ENCODE measurements around the gene GALNS.

Gene GALNS

GRCh38 chr16:88856122-88856827 lies 472 bp downstream of the GALNS start:
- no peak for DNase-seq (ENCODE audit: low read depth in 2 of 2)

- DNase-seq (ENCODE audit: low read depth in 2 of 2) = no peak
Observed at GRCh38 chr16:88855736-88856121, 1.0 kb downstream of the GALNS start.

DNA sequence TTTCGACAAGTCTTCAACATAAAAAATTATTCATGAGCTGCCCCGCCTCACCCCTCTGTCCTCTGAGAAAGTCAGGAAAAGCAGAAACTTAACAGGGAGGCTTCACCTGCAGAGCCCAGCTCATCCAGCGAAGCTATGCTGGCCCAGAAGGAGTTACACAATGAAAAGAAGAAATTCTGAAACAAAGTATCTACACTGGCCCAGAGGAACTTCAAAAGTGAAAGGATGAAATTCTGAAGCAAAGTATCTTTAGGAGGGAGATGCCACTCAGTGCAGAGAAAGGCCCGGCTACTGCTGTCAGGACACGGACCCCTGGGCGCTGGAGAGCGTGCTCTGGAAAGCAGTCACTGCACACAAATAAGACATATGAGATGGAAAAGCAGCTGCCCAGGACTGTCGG lies 1.6 kb downstream of the GALNS start:
- DNase-seq (ENCODE audit: low read depth in 2 of 2) = no peak

DNA sequence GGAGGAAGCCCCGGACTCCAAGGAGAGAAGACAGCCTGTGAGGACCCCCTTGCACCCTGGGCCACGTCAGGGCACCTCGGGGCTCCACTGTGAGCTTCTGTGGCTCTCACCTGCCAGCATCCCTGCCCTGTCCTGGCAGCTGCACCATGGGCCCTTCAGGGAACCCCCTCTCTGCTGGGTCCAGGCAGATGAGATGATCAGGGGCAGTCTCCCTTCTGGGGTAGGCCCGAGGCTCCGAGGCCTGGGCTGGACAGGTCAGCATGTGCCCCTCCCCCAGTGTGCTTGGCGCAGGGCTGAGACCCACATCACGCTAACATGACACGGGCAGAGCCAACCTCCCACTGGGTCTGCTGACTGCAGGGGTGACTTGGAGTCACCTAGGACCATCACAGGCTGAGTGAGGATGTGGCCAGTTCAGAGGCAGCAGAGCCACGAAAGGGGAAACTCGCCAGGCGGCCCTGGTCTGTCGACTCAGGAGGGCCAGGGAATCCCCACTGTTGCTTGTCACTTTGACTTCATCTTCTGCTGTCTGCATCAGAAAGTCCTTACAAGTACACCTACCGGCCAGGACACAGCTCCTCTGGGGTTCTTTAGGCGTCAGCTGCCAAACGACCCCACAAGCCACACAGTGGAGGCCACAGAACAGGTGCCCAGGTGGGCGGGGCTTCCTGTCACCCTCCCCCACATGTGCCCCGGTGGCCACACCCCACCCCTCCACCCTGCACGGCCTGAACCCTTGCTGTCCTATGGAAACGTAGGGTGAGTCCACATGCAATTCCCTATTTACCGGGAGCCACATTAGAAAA lies 2.2 kb downstream of the GALNS start:
- no peak for DNase-seq (ENCODE audit: low read depth in 2 of 2)

DNA sequence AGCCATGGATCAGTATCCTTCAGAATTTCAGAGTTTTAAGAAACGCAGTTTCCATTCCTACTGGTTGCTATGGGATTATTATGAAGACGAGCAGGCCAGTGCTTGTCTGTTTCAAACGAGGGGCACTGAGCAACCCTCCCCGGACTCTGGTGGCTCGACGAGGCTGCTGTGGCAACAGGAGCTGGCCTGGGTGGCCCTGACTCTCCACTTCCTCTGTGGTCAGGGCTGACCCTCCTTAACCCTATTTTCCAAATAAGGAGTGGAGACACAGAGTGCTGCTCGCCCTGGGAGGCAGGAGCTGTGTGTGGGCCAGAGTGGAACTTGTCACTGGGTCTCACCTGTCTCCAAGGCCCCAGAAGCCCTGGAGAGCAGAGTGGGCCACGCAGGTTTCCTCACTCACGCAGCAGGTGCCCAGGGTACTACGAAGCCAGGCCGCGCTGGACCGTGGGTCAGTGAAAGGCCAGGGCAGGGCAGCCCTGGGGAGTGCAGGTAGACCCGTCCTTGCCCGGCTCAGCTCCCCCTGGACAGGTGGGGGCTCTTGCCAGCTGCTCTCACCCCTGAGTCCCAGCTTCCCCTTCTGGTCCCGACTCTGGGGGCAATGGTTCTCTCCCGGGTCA lies 3.3 kb downstream of the GALNS start:
- no peak for DNase-seq (ENCODE audit: low read depth in 2 of 2)

- no peak for DNase-seq (ENCODE audit: low read depth in 2 of 2)
Observed at GRCh38 chr16:88851616-88852015, 5.1 kb downstream of the GALNS start.

GRCh38 chr16:88850531-88851199 lies 6.1 kb downstream of the GALNS start:
- DNase-seq (ENCODE audit: low read depth in 2 of 2) = no peak

DNA sequence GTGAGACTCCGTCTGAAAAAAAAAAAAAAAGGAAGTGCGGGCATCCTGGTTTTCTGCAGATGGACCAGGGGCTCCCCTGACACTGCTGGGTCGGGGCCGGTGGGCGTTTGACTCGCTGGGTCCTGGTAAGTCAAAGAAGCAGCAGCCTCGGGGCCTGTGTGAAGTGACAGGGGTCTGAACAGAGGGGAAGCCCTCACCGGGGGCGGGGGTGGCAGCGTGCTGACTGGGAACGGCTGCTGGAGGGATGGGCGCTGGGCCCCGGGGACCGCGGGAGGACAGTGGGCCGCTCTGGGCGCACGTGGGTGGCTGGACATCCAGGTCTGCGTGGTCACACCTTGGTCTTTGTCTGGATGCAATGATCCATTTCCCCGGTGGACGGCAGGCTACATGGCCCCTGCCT lies 8.2 kb downstream of the GALNS start:
- no peak for DNase-seq (ENCODE audit: low read depth in 2 of 2)

DNA sequence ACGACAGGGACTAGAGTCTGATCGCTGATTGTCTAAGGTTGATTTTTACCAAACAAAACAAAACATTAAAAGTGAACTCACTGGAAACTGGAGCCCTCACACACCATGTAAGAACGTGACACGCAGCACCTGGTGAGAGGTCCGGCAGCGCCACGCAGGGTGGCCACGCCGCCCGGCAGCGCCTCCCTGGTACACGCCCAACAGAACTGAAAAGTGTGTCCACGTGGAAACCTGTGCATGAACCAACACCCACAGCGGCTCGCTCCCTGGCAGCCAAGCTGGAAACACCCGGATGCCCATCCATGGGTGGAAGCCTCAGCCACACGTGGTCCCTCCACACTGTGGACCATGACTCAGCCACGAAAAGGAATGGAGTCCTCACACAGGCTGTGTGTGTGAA lies 9.1 kb downstream of the GALNS start:
- no peak for DNase-seq (ENCODE audit: low read depth in 2 of 2)

DNA sequence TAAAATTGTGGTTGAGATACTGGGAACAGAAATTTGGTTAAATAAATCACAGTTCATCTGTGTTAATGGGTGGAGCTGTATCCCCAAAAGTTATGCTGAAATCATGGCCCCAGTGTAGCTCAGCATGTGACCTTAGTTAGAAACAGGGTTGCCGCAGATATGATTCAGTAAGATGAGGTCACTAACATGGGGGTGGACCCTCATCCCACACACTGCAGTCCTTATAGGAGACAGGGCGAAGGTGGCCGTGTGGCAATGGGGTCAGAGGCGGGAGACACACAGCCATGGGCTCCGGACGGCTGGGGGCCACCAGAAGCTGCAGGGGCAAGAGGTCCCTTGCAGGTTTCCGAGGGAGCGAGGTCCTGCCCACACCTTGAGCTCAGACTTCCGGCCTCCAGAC lies 10.7 kb downstream of the GALNS start:
- no peak for DNase-seq (ENCODE audit: low read depth in 2 of 2)

- no peak for DNase-seq (ENCODE audit: low read depth in 2 of 2)
Observed at GRCh38 chr16:88844419-88845036, 12.2 kb downstream of the GALNS start.

DNA sequence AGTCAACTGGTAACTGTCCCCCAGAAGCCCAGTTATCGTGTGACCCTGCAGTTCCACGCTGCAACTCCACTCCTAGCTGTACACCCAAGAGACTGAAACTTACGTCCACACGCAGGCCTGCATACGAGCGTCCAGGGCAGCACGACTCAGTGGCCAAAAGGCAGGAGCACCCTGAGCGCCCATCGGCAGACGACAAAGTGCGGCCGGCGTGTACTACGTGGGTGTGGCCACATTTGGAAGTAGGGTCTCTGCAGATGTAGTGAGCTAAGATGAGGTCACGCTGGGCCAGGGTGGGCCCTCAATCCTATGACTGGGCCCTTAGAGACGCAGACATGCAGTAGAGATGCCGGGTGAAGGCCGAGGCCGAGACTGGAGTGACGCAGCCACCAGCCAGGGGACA lies 13.5 kb downstream of the GALNS start:
- DNase-seq (ENCODE audit: low read depth in 2 of 2) = no peak

- DNase-seq (ENCODE audit: low read depth in 2 of 2) = no peak
Observed at GRCh38 chr16:88842806-88843205, 13.9 kb downstream of the GALNS start.

GRCh38 chr16:88842308-88842756 lies 14.4 kb downstream of the GALNS start:
- no peak for DNase-seq (ENCODE audit: low read depth in 2 of 2)

GRCh38 chr16:88841521-88842307 lies 15.0 kb downstream of the GALNS start:
- DNase-seq (ENCODE audit: low read depth in 2 of 2) = no peak

DNA sequence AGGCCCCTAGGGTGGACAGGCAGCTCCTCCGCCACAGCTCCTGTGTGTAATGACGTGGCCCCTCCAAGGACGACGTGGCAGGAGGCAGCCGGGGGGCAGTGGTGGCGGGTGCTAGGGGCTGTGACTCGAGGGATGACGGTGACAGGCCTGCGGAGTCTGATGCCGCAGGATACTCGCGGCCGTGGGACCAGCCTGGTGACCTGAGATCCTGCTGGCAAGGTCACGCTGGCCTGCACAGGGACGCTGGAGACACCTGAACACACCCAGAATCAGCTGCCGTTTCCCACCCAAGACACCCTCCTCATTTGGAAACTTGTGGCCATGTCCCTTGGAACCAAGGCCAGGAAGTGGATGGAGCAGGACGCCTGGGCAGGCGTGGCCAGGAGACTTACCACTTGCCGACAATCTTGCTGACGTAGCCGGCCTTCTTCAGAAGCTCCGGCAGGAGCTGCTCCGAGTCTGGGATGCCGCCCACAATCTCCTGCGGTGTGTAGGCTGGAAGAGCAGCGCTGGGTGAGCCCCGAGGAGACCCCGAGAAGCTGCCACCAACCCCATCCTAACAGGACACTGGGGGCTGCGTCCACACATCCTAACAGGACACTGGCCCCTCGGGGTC lies 16.0 kb downstream of the GALNS start:
- no peak for DNase-seq (ENCODE audit: low read depth in 2 of 2)

DNA sequence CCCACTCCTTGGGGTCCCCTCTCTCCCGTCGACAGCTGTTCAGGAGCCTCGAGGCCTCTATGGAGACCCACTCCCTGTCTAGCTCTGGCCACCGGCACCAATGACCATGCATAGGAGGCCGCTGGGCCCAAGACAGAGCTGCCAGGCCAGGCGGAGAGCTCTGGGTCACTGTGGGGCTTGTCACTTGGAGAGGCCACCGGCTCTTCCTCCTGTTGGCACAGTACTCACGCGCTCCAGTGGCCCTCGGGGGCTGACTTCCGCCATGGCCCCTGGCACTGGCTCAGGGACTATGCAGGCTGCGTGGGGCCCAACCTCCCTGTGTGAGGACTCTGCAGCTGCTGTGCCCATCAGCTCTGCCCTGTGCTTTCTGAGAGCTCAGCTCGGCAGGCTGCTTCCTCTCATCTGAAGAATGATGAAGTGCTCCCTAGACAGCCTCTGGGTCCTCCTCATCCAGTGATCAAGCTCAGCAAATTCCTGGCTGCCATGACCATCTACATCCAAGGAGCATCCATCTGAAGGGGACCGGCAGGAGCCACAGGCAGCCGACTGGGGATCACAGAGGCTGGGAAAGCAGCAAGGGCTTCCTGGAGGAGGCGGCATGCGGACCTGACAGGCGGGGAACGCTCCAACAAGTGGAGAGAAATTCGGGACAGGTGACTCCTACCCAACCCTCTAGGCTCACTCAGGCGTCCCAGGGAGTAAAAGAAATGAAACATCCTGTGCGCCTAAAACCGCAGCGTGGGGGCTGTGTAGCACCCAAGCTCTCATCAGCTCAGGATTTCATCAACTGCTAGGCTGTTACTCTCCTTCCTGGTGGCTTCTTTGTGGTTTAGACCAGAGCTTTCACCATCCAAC lies 16.8 kb downstream of the GALNS start:
- no peak for DNase-seq (ENCODE audit: low read depth in 2 of 2)

GRCh38 chr16:88839026-88839529 lies 17.7 kb downstream of the GALNS start:
- no peak for DNase-seq (ENCODE audit: low read depth in 2 of 2)

DNA sequence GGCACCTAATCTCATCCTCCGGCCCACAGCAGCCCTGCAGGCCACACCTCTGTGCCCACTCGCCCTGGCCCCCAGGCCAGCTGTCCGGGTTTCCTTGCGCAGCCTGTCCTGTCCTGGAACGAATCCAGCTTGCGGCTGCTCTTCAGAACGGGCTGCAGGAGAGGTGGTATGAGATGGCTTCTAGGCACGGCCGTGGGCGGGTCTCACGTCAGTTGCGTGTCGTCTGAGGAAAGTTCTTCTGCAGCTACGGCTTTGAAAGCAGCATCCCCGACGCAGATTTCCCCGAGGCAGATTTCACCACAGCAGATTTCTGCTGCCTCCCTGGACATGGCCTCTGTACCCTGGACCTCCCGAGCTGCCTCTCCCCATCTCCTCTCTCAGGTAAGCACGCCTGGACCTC lies 18.2 kb downstream of the GALNS start:
- DNase-seq (ENCODE audit: low read depth in 2 of 2) = no peak
